SK-N-SH (cell line): Measurements from ENCODE around the gene FAM76A. TPM values are rescaled to one million over a fixed set of nuclear protein-coding genes. Genes with fewer than 3 reads are reported as not detected.

ENCODE experiments used
- CTCF ChIA-PET: fragments of 300-600, 350-600 bp; formaldehyde crosslinking; extraction: SDS; loops from one replicate; lab custom pipeline; 2021; lab: Yijun Ruan, JAX
- POLR2A ChIA-PET: fragments of 350-600 bp; sonication (Branson Sonifier 250); formaldehyde crosslinking; extraction: SDS; loops from one replicate; lab custom pipeline; 2020; ENCODE audit warnings: antibody characterized with exemption, inconsistent platforms; lab: Yijun Ruan, JAX
- DNase-seq: peaks from one replicate; pipeline ENCODE4 v3.0.0; 2012
- H2AFZ ChIP-seq: fragments of 200-600 bp; sonication (generic); 2 replicates; pipeline ENCODE4 v1.8.1; 2016; ENCODE audit warnings: antibody characterized with exemption, mild to moderate bottlenecking, low read depth
- H3F3A ChIP-seq: fragments of 200-600 bp; sonication (generic); replicated peaks from 2 replicates; pipeline ENCODE3; 2016; ENCODE audit warnings: antibody characterized with exemption, mild to moderate bottlenecking; ENCODE audit not compliant: insufficient read depth
- H3K27ac ChIP-seq, 2 experiments: fragments of 200-500 bp in 1 of 2; fragments of 200-600 bp in 1 of 2; sonication (Bioruptor generic) in 1 of 2; sonication (generic), shearing (Covaris generic) in 1 of 2; 2 replicates each; pipeline versions ENCODE4 v1.5.1 to v1.6.1; 2014 to 2016; ENCODE audit warnings: low read depth in 2 of 2, inconsistent platforms in 1 of 2, low read length in 1 of 2, mild to moderate bottlenecking in 1 of 2, mixed read lengths in 1 of 2
- H3K27me3 ChIP-seq: fragments of 200-600 bp; sonication (generic), shearing (Covaris generic); 2 replicates; pipeline ENCODE4 v1.6.1; 2016; ENCODE audit warnings: mixed run types; ENCODE audit not compliant: insufficient read depth
- H3K36me3 ChIP-seq, 2 experiments: fragments of 200-500 bp in 1 of 2; fragments of 200-600 bp in 1 of 2; sonication (Bioruptor generic) in 1 of 2; sonication (generic) in 1 of 2; replicated peaks in 1 of 2; 2 replicates each; pipeline versions ENCODE3 to v1.5.1; 2014 to 2016; ENCODE audit warnings: low read length in 1 of 2, mild to moderate bottlenecking in 1 of 2; ENCODE audit not compliant: insufficient read depth in 2 of 2, control insufficient read depth in 1 of 2
- H3K4me1 ChIP-seq, 2 experiments: fragments of 200-500 bp in 1 of 2; fragments of 200-600 bp in 1 of 2; sonication (Bioruptor generic) in 1 of 2; sonication (generic), shearing (Covaris generic) in 1 of 2; 2 replicates each; pipeline versions ENCODE4 v1.5.1 to v1.6.1; 2014 to 2016; ENCODE audit warnings: low read depth in 1 of 2, low read length in 1 of 2, mixed run types in 1 of 2; ENCODE audit not compliant: insufficient read depth in 2 of 2, control insufficient read depth in 1 of 2
- H3K4me2 ChIP-seq: fragments of 200-600 bp; sonication (generic), shearing (Covaris generic); 2 replicates; pipeline ENCODE4 v1.6.1; 2017; ENCODE audit warnings: mixed run types
- H3K4me3 ChIP-seq, 2 experiments: fragments of 200-500 bp in 1 of 2; fragments of 200-600 bp in 1 of 2; sonication (Bioruptor generic) in 1 of 2; sonication (generic), shearing (Covaris generic) in 1 of 2; 2 replicates each; pipeline versions ENCODE4 v1.5.1 to v1.8.1; 2014 to 2016; ENCODE audit warnings: low read depth in 2 of 2, inconsistent platforms in 1 of 2, low read length in 1 of 2, mild to moderate bottlenecking in 1 of 2, mixed read lengths in 1 of 2, moderate library complexity in 1 of 2
- H3K79me2 ChIP-seq: fragments of 200-600 bp; sonication (generic); 2 replicates; pipeline ENCODE4 v1.8.1; 2017; ENCODE audit warnings: mild to moderate bottlenecking; ENCODE audit not compliant: insufficient read depth
- H3K9ac ChIP-seq: fragments of 200-600 bp; sonication (generic); 2 replicates; pipeline ENCODE4 v1.6.1; 2017; ENCODE audit warnings: mixed run types
- H3K9me2 ChIP-seq: fragments of 200-600 bp; sonication (generic); 2 replicates; pipeline ENCODE4 v1.6.1; 2017; ENCODE audit warnings: mixed run types
- H3K9me3 ChIP-seq: fragments of 200-600 bp; sonication (generic); 2 replicates; pipeline ENCODE4 v1.6.1; 2017; ENCODE audit warnings: mixed run types, mild to moderate bottlenecking, moderate library complexity
- H4K20me1 ChIP-seq: fragments of 200-600 bp; sonication (generic); 2 replicates; pipeline ENCODE4 v1.6.1; 2017; ENCODE audit warnings: mild to moderate bottlenecking, mixed run types; ENCODE audit not compliant: insufficient read depth
- CHD2 ChIP-seq: fragments of 150-350 bp; IDR thresholded peaks from 2 replicates; pipeline ENCODE4 v1.6.1; 2018; ENCODE audit warnings: low read length; ENCODE audit not compliant: partially characterized antibody
- EP300 ChIP-seq, 2 experiments: IDR thresholded peaks; 2 replicates each; pipeline versions ENCODE4 v1.4.0 to v1.6.1; 2012; ENCODE audit warnings: borderline replicate concordance in 1 of 2, low read depth in 1 of 2, low read length in 1 of 2
- FOSL2 ChIP-seq: IDR thresholded peaks from 2 replicates; pipeline ENCODE4 v1.4.0; 2012; ENCODE audit warnings: low read depth, mild to moderate bottlenecking, moderate library complexity, borderline replicate concordance
- GATA2 ChIP-seq: sonication (generic); formaldehyde crosslinking; IDR thresholded peaks from 2 replicates; pipeline ENCODE4 v1.5.0; 2020; ENCODE audit warnings: mild to moderate bottlenecking, missing genetic modification reagents
- JUND ChIP-seq: IDR thresholded peaks from 2 replicates; pipeline ENCODE4 v1.4.0; 2012
- MXI1 ChIP-seq: IDR thresholded peaks from 2 replicates; pipeline ENCODE4 v1.6.1; 2012; ENCODE audit warnings: mild to moderate bottlenecking, low read depth, low read length, improper control_type of control experiment
- NFIC ChIP-seq: IDR thresholded peaks from 2 replicates; pipeline ENCODE4 v1.4.0; 2012; ENCODE audit warnings: borderline replicate concordance
- RXRA ChIP-seq: IDR thresholded peaks from 2 replicates; pipeline ENCODE4 v1.4.0; 2012; ENCODE audit warnings: low read depth, mild to moderate bottlenecking, borderline replicate concordance
- TAF1 ChIP-seq: IDR thresholded peaks from 2 replicates; pipeline ENCODE4 v1.6.1; 2012; ENCODE audit warnings: low read depth, mild to moderate bottlenecking, low read length, moderate library complexity, borderline replicate concordance
- WGBS: methylation state at CpG from one replicate; pipeline ENCODE4 v1.1.6; 2017; ENCODE audit warnings: low lambda C conversion rate; 5-methylcytosine and 5-hydroxymethylcytosine counted together
- polyA plus RNA-seq, 3 experiments: library from polyadenylated mRNA; depleted of rRNA; stranded (reverse); fragments of >200 nt; gene quantifications; 2 replicates each; pipeline ENCODE4 v1.2.3, GENCODE V29; 2012
- TF ChIP-seq, protein P1 (sequence below): IDR thresholded peaks from 2 replicates; pipeline ENCODE4 v1.6.1; 2012; ENCODE audit warnings: mild to moderate bottlenecking, low read depth, low read length, moderate library complexity
- TF ChIP-seq, protein P2 (sequence below): IDR thresholded peaks from 2 replicates; pipeline ENCODE4 v1.4.0; 2012; ENCODE audit warnings: low read depth
- TF ChIP-seq, protein P3 (sequence below): IDR thresholded peaks from 2 replicates; pipeline ENCODE4 v1.4.0; 2012; ENCODE audit warnings: low read depth, borderline replicate concordance
- TF ChIP-seq, protein P4 (sequence below): IDR thresholded peaks from 2 replicates; pipeline ENCODE4 v1.4.0; 2012; ENCODE audit warnings: low read depth, borderline replicate concordance

Gene FAM76A
- polyA plus RNA-seq, 1 of the 3 experiments (the other 2 are of a cell fraction): 2.9 TPM

DNA sequence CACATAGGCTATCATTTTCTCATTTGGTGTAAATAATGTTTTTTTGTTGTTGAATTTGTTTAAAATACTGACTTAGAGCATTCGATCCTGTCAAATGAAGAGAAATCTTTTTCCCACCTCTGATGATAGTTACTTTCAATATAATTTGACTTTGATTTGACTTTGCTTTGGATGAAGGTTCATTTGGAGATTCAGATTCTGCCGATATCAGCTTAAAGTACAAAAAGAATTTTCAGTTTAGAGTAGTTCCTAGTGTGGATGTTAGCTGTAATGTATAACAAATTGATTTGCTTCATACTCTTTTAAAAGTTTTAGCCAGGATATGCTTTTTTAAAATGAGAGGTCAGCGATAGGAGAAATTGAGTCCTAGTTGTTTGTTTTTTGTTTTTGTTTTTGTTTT is 57.2 kb downstream of the FAM76A start (continued):
- TF ChIP-seq RXRA: no peak
- TF ChIP-seq, protein P1, sequence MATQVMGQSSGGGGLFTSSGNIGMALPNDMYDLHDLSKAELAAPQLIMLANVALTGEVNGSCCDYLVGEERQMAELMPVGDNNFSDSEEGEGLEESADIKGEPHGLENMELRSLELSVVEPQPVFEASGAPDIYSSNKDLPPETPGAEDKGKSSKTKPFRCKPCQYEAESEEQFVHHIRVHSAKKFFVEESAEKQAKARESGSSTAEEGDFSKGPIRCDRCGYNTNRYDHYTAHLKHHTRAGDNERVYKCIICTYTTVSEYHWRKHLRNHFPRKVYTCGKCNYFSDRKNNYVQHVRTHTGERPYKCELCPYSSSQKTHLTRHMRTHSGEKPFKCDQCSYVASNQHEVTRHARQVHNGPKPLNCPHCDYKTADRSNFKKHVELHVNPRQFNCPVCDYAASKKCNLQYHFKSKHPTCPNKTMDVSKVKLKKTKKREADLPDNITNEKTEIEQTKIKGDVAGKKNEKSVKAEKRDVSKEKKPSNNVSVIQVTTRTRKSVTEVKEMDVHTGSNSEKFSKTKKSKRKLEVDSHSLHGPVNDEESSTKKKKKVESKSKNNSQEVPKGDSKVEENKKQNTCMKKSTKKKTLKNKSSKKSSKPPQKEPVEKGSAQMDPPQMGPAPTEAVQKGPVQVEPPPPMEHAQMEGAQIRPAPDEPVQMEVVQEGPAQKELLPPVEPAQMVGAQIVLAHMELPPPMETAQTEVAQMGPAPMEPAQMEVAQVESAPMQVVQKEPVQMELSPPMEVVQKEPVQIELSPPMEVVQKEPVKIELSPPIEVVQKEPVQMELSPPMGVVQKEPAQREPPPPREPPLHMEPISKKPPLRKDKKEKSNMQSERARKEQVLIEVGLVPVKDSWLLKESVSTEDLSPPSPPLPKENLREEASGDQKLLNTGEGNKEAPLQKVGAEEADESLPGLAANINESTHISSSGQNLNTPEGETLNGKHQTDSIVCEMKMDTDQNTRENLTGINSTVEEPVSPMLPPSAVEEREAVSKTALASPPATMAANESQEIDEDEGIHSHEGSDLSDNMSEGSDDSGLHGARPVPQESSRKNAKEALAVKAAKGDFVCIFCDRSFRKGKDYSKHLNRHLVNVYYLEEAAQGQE: no peak
- TF ChIP-seq, all 33 proteins: peak for 0

DNA sequence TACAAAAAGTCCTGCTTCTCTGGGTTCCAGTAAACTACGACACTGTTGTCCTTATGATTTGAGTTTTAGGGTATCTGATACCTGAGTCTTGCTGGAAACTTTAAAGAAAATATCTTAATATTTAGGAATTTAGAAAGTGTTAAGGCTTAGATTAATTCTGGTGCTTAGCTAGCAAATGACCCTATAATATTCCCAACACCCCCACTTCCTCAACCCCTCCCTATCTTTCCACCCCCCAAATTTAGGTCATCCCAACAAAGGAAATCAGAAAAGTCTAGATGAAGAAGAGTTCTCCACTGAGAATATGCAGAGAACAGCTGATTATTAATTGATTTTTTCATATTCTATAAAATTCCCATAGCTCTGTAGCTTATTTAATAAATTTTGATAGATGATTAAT is 58.9 kb downstream of the FAM76A start:
- Histone ChIP-seq H3K4me1 (peaks cover 3 to 23% of the 10 kb centered on the region in 2 experiments; a peak in 2 of 4 replicates), H3K9me3 (no peaks in the 10 kb centered on the region), H3K4me2 (no peak overlapping the region), H3K9me2 (no peaks in the 10 kb centered on the region), H3K9ac (no peak overlapping the region), H3K27ac (no peak overlapping the region), H4K20me1 (no peaks in the 10 kb centered on the region), H3K4me3 (no peak overlapping the region), H3K79me2 (peaks cover 69% of the 10 kb centered on the region), H3F3A (peaks cover 13% of the 10 kb centered on the region), H3K27me3 (no peaks in the 10 kb centered on the region), H2AFZ (no peak overlapping the region), H3K36me3 (no peaks in the 10 kb centered on the region)
- DNase-seq: no peak
- CTCF ChIA-PET: interaction anchor here (0.9 kb wide), 1 partner anchor 8 kb away, joined by 3 read pairs; no protein-coding TSS in a partner anchor
- WGBS: 100% methylated on average over 1 of the region's 1 CpG
- POLR2A ChIA-PET: interaction anchor here (1.4 kb wide), 1 partner anchor 11 kb away, joined by 3 read pairs; no protein-coding TSS in a partner anchor
- TF ChIP-seq, protein P2, sequence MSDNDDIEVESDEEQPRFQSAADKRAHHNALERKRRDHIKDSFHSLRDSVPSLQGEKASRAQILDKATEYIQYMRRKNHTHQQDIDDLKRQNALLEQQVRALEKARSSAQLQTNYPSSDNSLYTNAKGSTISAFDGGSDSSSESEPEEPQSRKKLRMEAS: no peak

DNA sequence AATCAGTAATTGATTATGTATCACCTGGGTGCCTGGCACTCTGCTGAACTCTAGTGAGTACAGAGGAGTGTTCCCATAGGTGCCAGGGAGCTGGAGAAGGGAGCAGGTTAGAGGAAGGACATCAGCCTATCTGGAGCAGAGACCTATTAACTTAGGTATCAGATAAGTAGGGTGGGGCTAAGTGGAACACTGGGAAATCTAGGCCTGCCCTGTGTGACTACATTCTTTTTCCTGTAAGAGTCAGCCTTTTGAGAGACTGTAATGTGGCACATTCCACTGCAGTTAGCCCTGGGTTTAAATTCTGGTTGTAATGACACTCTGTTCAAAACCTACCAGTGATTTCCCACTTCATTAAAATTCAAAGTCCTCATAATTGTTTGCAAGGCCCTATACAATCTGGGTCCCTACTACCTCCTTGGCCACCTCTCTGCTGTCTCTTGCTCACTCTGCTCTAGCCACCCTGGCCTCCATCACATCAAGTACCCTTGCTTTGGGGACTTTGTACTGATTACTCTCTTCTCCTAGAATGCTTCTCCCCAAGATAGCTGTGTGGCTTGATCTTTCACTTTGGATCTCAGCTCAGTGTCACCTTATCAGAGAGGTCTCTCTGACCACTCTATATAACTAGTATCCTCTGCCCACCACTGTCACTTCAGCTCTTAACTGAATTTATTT is 60.2 kb downstream of the FAM76A start:
- ChIA-PET CTCF (no interaction called here), POLR2A (interaction anchor here (0.6 to 1.4 kb wide), 2 partner anchors 12 to 13 kb away, joined by 3 read pairs; partner anchors contain the start of gene STX12)
- Histone ChIP-seq H3K4me1 (peaks cover 3 to 25% of the 10 kb centered on the region in 2 experiments; a peak in 2 of 4 replicates), H3K27me3 (no peaks in the 10 kb centered on the region), H4K20me1 (no peaks in the 10 kb centered on the region), H3K9me3 (no peaks in the 10 kb centered on the region), H3K4me2 (no peak overlapping the region), H3K9me2 (no peaks in the 10 kb centered on the region), H3K9ac (no peak overlapping the region), H2AFZ (no peak overlapping the region), H3F3A (peaks cover 13% of the 10 kb centered on the region), H3K27ac (no peak overlapping the region), H3K79me2 (peaks cover 64% of the 10 kb centered on the region), H3K36me3 (peaks cover 4 to 7% of the 10 kb centered on the region in 2 experiments), H3K4me3 (no peak overlapping the region)
- no peak for DNase-seq
- TF ChIP-seq FOSL2 (no peak), CHD2 (no peak), JUND (no peak), NFIC (no peak), EP300 (IDR thresholded peaks at IDR 0.05; ENCODE audit: borderline replicate concordance in 1 of 2, low read depth in 1 of 2, low read length in 1 of 2) (no peak), MXI1 (no peak), TAF1 (no peak), GATA2 (CRISPR knock-in tag) (no peak)
- TF ChIP-seq, protein P3, sequence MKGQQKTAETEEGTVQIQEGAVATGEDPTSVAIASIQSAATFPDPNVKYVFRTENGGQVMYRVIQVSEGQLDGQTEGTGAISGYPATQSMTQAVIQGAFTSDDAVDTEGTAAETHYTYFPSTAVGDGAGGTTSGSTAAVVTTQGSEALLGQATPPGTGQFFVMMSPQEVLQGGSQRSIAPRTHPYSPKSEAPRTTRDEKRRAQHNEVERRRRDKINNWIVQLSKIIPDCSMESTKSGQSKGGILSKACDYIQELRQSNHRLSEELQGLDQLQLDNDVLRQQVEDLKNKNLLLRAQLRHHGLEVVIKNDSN: no peak
- TF ChIP-seq, protein P4, sequence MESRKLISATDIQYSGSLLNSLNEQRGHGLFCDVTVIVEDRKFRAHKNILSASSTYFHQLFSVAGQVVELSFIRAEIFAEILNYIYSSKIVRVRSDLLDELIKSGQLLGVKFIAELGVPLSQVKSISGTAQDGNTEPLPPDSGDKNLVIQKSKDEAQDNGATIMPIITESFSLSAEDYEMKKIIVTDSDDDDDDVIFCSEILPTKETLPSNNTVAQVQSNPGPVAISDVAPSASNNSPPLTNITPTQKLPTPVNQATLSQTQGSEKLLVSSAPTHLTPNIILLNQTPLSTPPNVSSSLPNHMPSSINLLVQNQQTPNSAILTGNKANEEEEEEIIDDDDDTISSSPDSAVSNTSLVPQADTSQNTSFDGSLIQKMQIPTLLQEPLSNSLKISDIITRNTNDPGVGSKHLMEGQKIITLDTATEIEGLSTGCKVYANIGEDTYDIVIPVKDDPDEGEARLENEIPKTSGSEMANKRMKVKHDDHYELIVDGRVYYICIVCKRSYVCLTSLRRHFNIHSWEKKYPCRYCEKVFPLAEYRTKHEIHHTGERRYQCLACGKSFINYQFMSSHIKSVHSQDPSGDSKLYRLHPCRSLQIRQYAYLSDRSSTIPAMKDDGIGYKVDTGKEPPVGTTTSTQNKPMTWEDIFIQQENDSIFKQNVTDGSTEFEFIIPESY: no peak
